ENCODE results near the gene CARMIL1.

The CARMIL1 gene

GRCh38 chr6:25512560-25512959 is 233.4 kb downstream of the CARMIL1 start:
- H3K4me3 ChIP-seq (ENCODE audit: low read depth, low read length) = no peak overlapping the region
- TF ChIP-seq, protein P1, sequence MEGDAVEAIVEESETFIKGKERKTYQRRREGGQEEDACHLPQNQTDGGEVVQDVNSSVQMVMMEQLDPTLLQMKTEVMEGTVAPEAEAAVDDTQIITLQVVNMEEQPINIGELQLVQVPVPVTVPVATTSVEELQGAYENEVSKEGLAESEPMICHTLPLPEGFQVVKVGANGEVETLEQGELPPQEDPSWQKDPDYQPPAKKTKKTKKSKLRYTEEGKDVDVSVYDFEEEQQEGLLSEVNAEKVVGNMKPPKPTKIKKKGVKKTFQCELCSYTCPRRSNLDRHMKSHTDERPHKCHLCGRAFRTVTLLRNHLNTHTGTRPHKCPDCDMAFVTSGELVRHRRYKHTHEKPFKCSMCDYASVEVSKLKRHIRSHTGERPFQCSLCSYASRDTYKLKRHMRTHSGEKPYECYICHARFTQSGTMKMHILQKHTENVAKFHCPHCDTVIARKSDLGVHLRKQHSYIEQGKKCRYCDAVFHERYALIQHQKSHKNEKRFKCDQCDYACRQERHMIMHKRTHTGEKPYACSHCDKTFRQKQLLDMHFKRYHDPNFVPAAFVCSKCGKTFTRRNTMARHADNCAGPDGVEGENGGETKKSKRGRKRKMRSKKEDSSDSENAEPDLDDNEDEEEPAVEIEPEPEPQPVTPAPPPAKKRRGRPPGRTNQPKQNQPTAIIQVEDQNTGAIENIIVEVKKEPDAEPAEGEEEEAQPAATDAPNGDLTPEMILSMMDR (IDR thresholded peaks at IDR 0.05; ENCODE audit: low read depth, low read length) = no peak

- TF ChIP-seq, protein P1 (IDR thresholded peaks at IDR 0.05; ENCODE audit: low read depth, low read length) = no peak
- H3K4me3 ChIP-seq (ENCODE audit: low read depth, low read length) = no peak overlapping the region
Measured at GRCh38 chr6:25519856-25520255, 240.7 kb downstream of the CARMIL1 start.

- H3K4me3 ChIP-seq (ENCODE audit: low read depth, low read length) = no peak overlapping the region
- TF ChIP-seq, protein P1 (IDR thresholded peaks at IDR 0.05; ENCODE audit: low read depth, low read length) = no peak
Measured at GRCh38 chr6:25524542-25524941, 245.4 kb downstream of the CARMIL1 start.

DNA sequence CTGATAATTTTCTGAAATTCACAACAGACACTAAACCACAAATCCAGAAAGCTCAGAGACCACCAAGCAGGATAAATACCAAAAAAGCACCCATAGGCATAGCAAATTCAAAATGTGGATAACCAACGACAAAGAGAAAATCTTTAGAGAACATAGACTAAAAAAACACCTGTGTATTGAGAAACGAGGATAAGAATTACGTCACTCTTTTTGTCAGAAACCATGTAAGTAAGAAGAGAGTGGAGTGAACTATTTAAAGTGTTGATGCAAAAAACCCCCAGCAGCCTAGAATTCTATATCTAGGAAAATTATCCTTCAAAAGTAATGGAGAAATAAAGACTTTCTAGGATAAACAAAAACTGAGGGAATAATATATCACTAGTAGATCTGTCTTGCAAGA is 245.9 kb downstream of the CARMIL1 start:
- TF ChIP-seq, protein P1 (IDR thresholded peaks at IDR 0.05; ENCODE audit: low read depth, low read length) = no peak
- no peak overlapping the region for H3K4me3 ChIP-seq (ENCODE audit: low read depth, low read length)

DNA sequence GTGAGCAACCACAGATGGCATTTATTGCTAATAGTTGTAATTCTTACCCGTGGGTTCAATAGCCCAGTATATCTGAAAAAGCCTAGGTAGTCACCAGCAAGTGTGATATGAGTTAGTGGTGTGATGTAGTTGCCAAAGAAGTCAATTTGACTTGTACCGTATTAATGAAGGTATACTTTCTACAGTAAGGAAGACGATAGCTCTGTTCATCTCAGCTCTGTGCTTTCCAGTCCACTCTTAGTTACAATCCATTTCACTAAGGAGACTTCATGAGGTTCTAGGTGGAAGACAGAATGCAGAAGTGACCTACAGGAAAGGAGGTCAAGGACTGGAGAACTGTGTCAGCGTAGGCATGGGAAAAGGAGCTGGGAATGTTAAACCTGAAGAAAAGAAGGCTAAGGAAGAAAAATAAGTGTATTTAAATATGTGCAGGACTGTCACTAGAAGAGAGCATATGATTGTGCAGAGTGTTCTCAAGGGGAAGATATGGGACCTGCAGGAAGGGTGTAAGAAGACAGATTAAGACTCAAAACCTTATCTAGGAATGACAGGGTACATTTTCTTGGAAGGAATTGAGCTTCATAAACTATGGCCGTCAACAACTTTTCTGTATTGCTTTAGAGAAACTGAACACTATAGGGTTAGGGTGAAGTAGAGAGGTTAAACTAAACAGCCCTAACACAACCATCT is 255.9 kb downstream of the CARMIL1 start:
- TF ChIP-seq, protein P1 (IDR thresholded peaks at IDR 0.05; ENCODE audit: low read depth, low read length) = no peak
- H3K4me3 ChIP-seq (ENCODE audit: low read depth, low read length) = no peak overlapping the region

- TF ChIP-seq, protein P1 (IDR thresholded peaks at IDR 0.05; ENCODE audit: low read depth, low read length) = no peak
- H3K4me3 ChIP-seq (ENCODE audit: low read depth, low read length) = no peak overlapping the region
Measured at GRCh38 chr6:25535632-25536225, 256.6 kb downstream of the CARMIL1 start.

DNA sequence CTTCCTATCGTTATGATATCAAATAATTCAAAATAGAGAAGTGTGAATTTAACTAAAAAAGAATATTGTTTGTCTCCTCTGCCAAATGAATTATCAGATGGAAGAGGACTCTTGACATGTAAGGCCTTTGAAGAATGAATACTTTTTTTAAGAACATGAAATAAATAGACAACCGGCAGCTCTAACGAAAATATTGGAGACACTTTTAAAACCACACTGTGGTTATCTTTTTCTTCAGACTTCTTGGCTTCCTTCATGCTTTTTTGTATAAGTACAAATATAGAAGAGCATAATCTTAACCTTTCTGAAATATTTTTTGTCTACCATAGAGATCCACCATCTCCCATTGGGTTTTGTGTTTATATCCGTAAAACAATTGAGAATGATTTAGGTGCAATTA is 257.6 kb downstream of the CARMIL1 start:
- H3K4me3 ChIP-seq (ENCODE audit: low read depth, low read length) = no peak overlapping the region
- TF ChIP-seq, protein P1 (IDR thresholded peaks at IDR 0.05; ENCODE audit: low read depth, low read length) = no peak

All from WI38 (cell line).